ENCODE data around the gene SH2D4B. TPM values are rescaled to one million over a fixed set of nuclear protein-coding genes. Genes with fewer than 3 reads are reported as not detected.

Gene SH2D4B
- polyA plus RNA-seq, 1 donor: 0.10 TPM

GRCh38 chr10:80693565-80693964 is 155.9 kb downstream of the SH2D4B start:
- no peak for DNase-seq

- no peak for DNase-seq
Observed at GRCh38 chr10:80694930-80695329, 157.2 kb downstream of the SH2D4B start.

Other genes starting within 250 kb of the SH2D4B start
- not detected for gene MAT1A, start 248.2 kb upstream of the SH2D4B start, polyA plus RNA-seq (ENCODE audit: insufficient read length)
- gene DYDC1, start 181.1 kb upstream of the SH2D4B start, polyA plus RNA-seq (ENCODE audit: insufficient read length): not detected
- not detected for gene DYDC2, start 181.1 kb upstream of the SH2D4B start, polyA plus RNA-seq (ENCODE audit: insufficient read length)
- 79.9 TPM for gene PRXL2A, start 129.4 kb upstream of the SH2D4B start, polyA plus RNA-seq (ENCODE audit: insufficient read length)
- gene TSPAN14, start 83.6 kb upstream of the SH2D4B start, polyA plus RNA-seq (ENCODE audit: insufficient read length): 57.7 TPM

Data from hindlimb muscle (tissue), 1 donor.